ENCODE measurements around the gene NDUFC2. TPM values are rescaled to one million over a fixed set of nuclear protein-coding genes. Genes with fewer than 3 reads are reported as not detected.
A peak's percentile ranks its signal among the peaks of the same experiment; 100 is the strongest.
"Not testable (repeated sequence)": the region's sequence is repeated elsewhere in the genome, so short reads cannot be mapped to it uniquely, and the experiment has no call there.

Gene NDUFC2
- total RNA-seq, 5 donors from 2014 or later (not counting 1 experiment from before 2014, with no cell fraction given): 40.8 to 93.8 (median 88.1) TPM

DNA sequence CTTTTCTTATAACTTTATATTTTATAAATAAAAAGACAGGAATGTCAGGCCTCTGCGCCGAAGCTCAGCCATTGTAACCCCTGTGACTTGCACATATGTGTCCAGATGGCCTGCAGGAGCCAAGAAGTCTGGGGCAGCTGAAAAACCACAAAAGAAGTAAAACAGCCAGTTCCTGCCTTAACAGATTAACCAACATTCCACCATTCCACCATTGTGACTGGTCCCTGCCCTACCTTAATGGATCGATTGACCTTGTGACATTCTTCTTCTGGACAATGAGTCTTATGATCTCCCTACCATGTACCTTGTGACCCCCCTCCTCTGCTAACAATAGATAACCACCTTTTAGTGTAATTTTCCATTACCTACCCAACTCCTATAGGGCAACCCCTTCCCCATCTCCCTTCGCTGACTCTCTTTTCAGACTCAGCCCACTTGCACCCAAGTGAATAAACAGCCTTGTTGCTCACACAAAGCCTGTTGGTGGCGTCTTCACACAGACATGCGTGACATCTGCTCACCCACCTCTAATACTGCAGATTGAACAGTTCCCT lies 6.9 kb upstream of the NDUFC2 start:
- H3K27me3 Mint-ChIP-seq; CTCF ChIA-PET; H3K27me3 ChIP-seq (replicated peaks in 1 of 2; ENCODE audit: control insufficient read depth in 2 of 2, extremely low read depth in 1 of 2, insufficient read depth in 2 of 2, low read length in 1 of 2); H3K27ac Mint-ChIP-seq; DNase-seq; H3K36me3 Mint-ChIP-seq; H3K4me3 Mint-ChIP-seq; H3K36me3 ChIP-seq (ENCODE audit: control insufficient read depth in 2 of 2, extremely low read depth in 1 of 2, insufficient read depth in 1 of 2, low read length in 1 of 2); H3K4me1 Mint-ChIP-seq; ATAC-seq (replicated peaks in 1 of 4); H3K27ac ChIP-seq (ENCODE audit: low read length); H3K9me3 ChIP-seq; H3K4me1 ChIP-seq (ENCODE audit: control insufficient read depth in 1 of 2, extremely low read depth in 1 of 2, insufficient read depth in 2 of 2, low read length in 2 of 2); H3K9me3 Mint-ChIP-seq; H3K4me3 ChIP-seq (ENCODE audit: control insufficient read depth in 1 of 2, extremely low read depth in 1 of 2, low read length in 1 of 2): not testable (repeated sequence)
- WGBS (ENCODE audit: insufficient coverage): 93% methylated on average over 3 of the region's 6 CpGs
- POLR2A ChIA-PET: interaction anchor here in 1 of 2 donors (0.9 kb wide), 1 partner anchor 10 kb away, joined by 5 read pairs; no protein-coding TSS in a partner anchor

DNA sequence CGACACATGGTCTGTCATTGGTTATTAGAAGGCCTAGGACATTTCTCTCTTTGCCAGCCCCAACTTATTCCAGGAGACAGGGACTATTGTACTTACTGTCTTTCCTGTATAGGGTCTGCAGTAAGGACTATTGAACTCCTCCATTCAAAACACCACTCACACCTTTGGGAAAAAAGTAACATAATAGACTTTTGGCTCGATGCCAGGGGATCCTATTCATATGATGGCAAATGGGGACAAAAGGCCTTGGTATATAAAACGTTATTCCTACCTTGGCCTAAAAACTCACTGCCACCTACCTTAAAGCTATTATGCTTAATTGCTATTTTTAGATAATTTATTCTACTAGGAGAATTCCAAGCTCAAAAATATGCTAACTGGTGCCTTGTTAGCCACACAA lies 6.3 kb upstream of the NDUFC2 start:
- H3K4me3 ChIP-seq (ENCODE audit: control insufficient read depth in 1 of 2, extremely low read depth in 1 of 2, low read length in 1 of 2): no peak overlapping the region
- no peak overlapping the region for H3K27ac Mint-ChIP-seq
- H3K27me3 ChIP-seq (replicated peaks in 1 of 2; ENCODE audit: control insufficient read depth in 2 of 2, extremely low read depth in 1 of 2, insufficient read depth in 2 of 2, low read length in 1 of 2): no peaks in the 10 kb centered on the region
- ChIA-PET POLR2A (interaction anchor here in 1 of 2 donors (0.5 to 0.9 kb wide), 2 partner anchors 9 to 91 kb away, joined by 4 to 5 read pairs; no protein-coding TSS in a partner anchor), CTCF (no interaction called here)
- ATAC-seq (replicated peaks in 1 of 4) (no peak), DNase-seq (no peak)
- H3K9me3 ChIP-seq: no peaks in the 10 kb centered on the region
- no peaks in the 10 kb centered on the region for H3K36me3 Mint-ChIP-seq
- H3K4me3 Mint-ChIP-seq: no peak overlapping the region
- WGBS (ENCODE audit: insufficient coverage): no CpG with 5 or more reads among the region's 3 CpGs
- H3K27ac ChIP-seq (ENCODE audit: low read length): no peak overlapping the region
- H3K9me3 Mint-ChIP-seq: no peaks in the 10 kb centered on the region
- peaks cover 11% of the 10 kb centered on the region in 3 donors for H3K4me1 Mint-ChIP-seq
- no peaks in the 10 kb centered on the region for H3K36me3 ChIP-seq (ENCODE audit: control insufficient read depth in 2 of 2, extremely low read depth in 1 of 2, insufficient read depth in 1 of 2, low read length in 1 of 2)
- H3K4me1 ChIP-seq (ENCODE audit: control insufficient read depth in 1 of 2, extremely low read depth in 1 of 2, insufficient read depth in 2 of 2, low read length in 2 of 2): peaks cover 0 to 6% of the 10 kb centered on the region in 2 experiments
- no peaks in the 10 kb centered on the region for H3K27me3 Mint-ChIP-seq

DNA sequence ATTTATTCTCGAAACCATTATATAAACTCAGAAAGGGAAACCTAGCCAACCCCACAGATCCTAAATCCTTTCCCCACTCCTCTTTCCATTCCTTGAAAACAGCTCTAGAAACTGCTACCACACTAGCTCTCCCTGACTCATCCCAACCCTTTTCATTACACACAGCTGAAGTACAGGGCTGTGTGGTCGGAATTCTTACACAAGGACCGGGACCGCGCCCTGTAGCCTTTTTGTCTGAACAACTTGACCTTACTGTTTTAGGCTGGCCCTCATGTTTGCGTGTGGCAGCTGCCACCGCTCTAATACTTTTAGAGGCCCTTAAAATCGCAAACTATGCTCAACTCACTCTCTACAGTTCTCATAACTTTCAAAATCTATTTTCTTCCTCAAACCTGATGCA lies 4.8 kb upstream of the NDUFC2 start:
- H3K27ac Mint-ChIP-seq; H3K9me3 Mint-ChIP-seq; H3K9me3 ChIP-seq; H3K27me3 Mint-ChIP-seq; DNase-seq; H3K27ac ChIP-seq (ENCODE audit: low read length); H3K36me3 ChIP-seq (ENCODE audit: control insufficient read depth in 2 of 2, extremely low read depth in 1 of 2, insufficient read depth in 1 of 2, low read length in 1 of 2); H3K36me3 Mint-ChIP-seq; ATAC-seq (replicated peaks in 1 of 4); H3K4me3 Mint-ChIP-seq; H3K4me3 ChIP-seq (ENCODE audit: control insufficient read depth in 1 of 2, extremely low read depth in 1 of 2, low read length in 1 of 2); H3K27me3 ChIP-seq (replicated peaks in 1 of 2; ENCODE audit: control insufficient read depth in 2 of 2, extremely low read depth in 1 of 2, insufficient read depth in 2 of 2, low read length in 1 of 2): not testable (repeated sequence)
- H3K4me1 Mint-ChIP-seq: peaks cover 13 to 23% (median 22%) of the 10 kb centered on the region in 3 donors
- CTCF ChIA-PET: interaction anchor here in 1 of 2 donors (0.6 kb wide), 1 partner anchor 226 kb away, joined by 3 read pairs; no protein-coding TSS in a partner anchor
- peaks cover 2 to 16% of the 10 kb centered on the region in 2 experiments for H3K4me1 ChIP-seq (ENCODE audit: control insufficient read depth in 1 of 2, extremely low read depth in 1 of 2, insufficient read depth in 2 of 2, low read length in 2 of 2)
- 87% methylated on average over 8 of the region's 8 CpGs for WGBS (ENCODE audit: insufficient coverage)
- POLR2A ChIA-PET: interaction anchor here in 1 of 2 donors (0.6 kb wide), 1 partner anchor 18 kb away, joined by 3 read pairs; no protein-coding TSS in a partner anchor

DNA sequence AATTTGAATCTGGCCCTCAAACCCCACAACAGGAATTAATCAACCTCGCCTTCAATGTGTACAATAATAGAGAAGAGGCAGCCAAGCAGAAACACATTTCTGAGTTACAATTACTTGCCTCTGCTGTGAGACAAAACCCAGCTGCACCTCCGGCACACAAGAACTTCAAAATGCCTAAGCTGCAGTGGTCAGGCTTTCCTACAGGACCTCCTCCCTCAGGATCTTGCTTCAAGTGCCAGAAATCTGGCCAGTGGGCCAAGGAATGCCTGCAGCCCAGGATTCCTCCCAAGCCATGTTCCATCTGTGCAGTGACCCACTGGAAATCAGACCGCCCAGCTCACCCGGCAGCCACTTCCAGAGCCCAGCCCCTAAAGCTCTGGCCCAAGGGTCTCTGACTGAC lies 3.4 kb upstream of the NDUFC2 start:
- Histone ChIP-seq H3K27ac (ENCODE audit: low read length) (no peak overlapping the region), H3K27me3 (replicated peaks in 1 of 2; ENCODE audit: control insufficient read depth in 2 of 2, extremely low read depth in 1 of 2, insufficient read depth in 2 of 2, low read length in 1 of 2) (no peaks in the 10 kb centered on the region), H3K4me3 (ENCODE audit: control insufficient read depth in 1 of 2, extremely low read depth in 1 of 2, low read length in 1 of 2) (no peak overlapping the region), H3K4me1 (ENCODE audit: control insufficient read depth in 1 of 2, extremely low read depth in 1 of 2, insufficient read depth in 2 of 2, low read length in 2 of 2) (peaks cover 7 to 26% of the 10 kb centered on the region in 2 experiments), H3K9me3 (no peaks in the 10 kb centered on the region), H3K36me3 (ENCODE audit: control insufficient read depth in 2 of 2, extremely low read depth in 1 of 2, insufficient read depth in 1 of 2, low read length in 1 of 2) (no peaks in the 10 kb centered on the region)
- DNase-seq (no peak), ATAC-seq (replicated peaks in 1 of 4) (no peak)
- no peak overlapping the region for H3K27ac Mint-ChIP-seq
- peaks cover 20 to 33% (median 32%) of the 10 kb centered on the region in 3 donors for H3K4me1 Mint-ChIP-seq
- no peaks in the 10 kb centered on the region for H3K27me3 Mint-ChIP-seq
- POLR2A ChIA-PET: no interaction called here
- H3K36me3 Mint-ChIP-seq: no peaks in the 10 kb centered on the region
- CTCF ChIA-PET: no interaction called here
- no peaks in the 10 kb centered on the region for H3K9me3 Mint-ChIP-seq
- WGBS (ENCODE audit: insufficient coverage): 100% methylated on average over 4 of the region's 4 CpGs
- H3K4me3 Mint-ChIP-seq: no peak overlapping the region

DNA sequence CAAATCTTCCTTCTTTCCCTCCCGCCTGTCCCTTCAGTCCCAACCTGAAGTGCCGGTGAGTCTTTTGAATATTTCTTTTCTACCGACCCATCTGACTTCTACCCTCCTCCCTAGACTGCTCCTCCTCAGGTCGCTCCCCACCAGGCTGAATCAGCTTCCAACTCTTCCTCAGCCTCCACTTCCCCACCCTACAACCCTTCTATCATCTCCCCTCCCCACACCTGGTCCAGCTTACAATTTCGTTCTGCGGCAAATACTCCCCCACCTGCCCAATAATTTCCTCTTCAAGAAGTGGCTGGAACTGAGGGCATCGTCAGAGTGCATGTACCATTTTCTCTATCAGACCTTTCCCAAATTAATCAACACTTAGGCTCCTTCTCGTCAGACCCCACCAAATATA lies 2.5 kb upstream of the NDUFC2 start:
- no peak for DNase-seq
- Histone ChIP-seq H3K27me3 (replicated peaks in 1 of 2; ENCODE audit: control insufficient read depth in 2 of 2, extremely low read depth in 1 of 2, insufficient read depth in 2 of 2, low read length in 1 of 2) (no peaks in the 10 kb centered on the region), H3K9me3 (no peaks in the 10 kb centered on the region), H3K36me3 (ENCODE audit: control insufficient read depth in 2 of 2, extremely low read depth in 1 of 2, insufficient read depth in 1 of 2, low read length in 1 of 2) (no peaks in the 10 kb centered on the region), H3K27ac (ENCODE audit: low read length) (no peak overlapping the region), H3K4me1 (ENCODE audit: control insufficient read depth in 1 of 2, extremely low read depth in 1 of 2, insufficient read depth in 2 of 2, low read length in 2 of 2) (peaks cover 10 to 34% of the 10 kb centered on the region in 2 experiments), H3K4me3 (ENCODE audit: control insufficient read depth in 1 of 2, extremely low read depth in 1 of 2, low read length in 1 of 2) (no peak overlapping the region)
- ChIA-PET POLR2A (interaction anchor here in 1 of 2 donors (0.6 kb wide), 1 partner anchor 8 kb away, joined by 8 read pairs; no protein-coding TSS in a partner anchor), CTCF (no interaction called here)
- ATAC-seq (replicated peaks in 1 of 4): no peak
- Mint-ChIP-seq H3K36me3 (peaks cover 3% of the 10 kb centered on the region), H3K27ac (no peak overlapping the region), H3K9me3 (no peaks in the 10 kb centered on the region), H3K27me3 (no peaks in the 10 kb centered on the region), H3K4me3 (peak overlapping the region in 2 of 3 donors; percentile 87 to 93), H3K4me1 (peaks cover 26 to 42% (median 40%) of the 10 kb centered on the region in 3 donors)
- 99% methylated on average over 7 of the region's 8 CpGs for WGBS (ENCODE audit: insufficient coverage)

DNA sequence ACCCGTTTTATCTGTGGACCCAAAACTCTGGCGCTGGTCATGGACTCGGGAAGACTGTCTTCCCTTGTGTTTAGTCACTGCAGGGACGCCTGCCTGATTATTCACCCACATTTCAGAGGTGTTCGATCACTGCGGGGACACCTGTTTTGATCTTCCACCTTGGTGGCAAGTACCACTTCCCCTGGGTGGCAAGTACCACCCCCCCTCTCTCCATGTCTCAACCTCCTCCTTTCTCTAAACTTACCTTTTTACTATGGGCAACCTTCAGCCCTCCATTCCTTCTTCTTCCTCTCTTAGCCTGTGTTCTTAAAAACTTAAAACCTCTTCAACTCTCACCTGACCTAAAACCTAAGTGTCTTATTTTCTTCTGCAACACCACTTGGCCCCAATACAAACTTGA lies 1.9 kb upstream of the NDUFC2 start:
- POLR2A ChIA-PET: no interaction called here
- peaks cover 6% of the 10 kb centered on the region for H3K36me3 Mint-ChIP-seq
- Histone ChIP-seq H3K4me1 (ENCODE audit: control insufficient read depth in 1 of 2, extremely low read depth in 1 of 2, insufficient read depth in 2 of 2, low read length in 2 of 2) (peaks cover 12 to 40% of the 10 kb centered on the region in 2 experiments), H3K27me3 (replicated peaks in 1 of 2; ENCODE audit: control insufficient read depth in 2 of 2, extremely low read depth in 1 of 2, insufficient read depth in 2 of 2, low read length in 1 of 2) (no peaks in the 10 kb centered on the region), H3K27ac (ENCODE audit: low read length) (no peak overlapping the region), H3K9me3 (no peaks in the 10 kb centered on the region), H3K36me3 (ENCODE audit: control insufficient read depth in 2 of 2, extremely low read depth in 1 of 2, insufficient read depth in 1 of 2, low read length in 1 of 2) (no peaks in the 10 kb centered on the region), H3K4me3 (ENCODE audit: control insufficient read depth in 1 of 2, extremely low read depth in 1 of 2, low read length in 1 of 2) (no peak overlapping the region)
- H3K4me1 Mint-ChIP-seq: peaks cover 31 to 47% (median 44%) of the 10 kb centered on the region in 3 donors
- CTCF ChIA-PET: no interaction called here
- peak in 6 of 35 experiments; percentile 4 to 23 (median 8) for DNase-seq
- ATAC-seq (replicated peaks in 1 of 4): peak in 1 of 4 experiments; percentile 42
- H3K27me3 Mint-ChIP-seq: no peaks in the 10 kb centered on the region
- H3K4me3 Mint-ChIP-seq: peak overlapping the region; percentile 87 to 95 (median 93)
- peak overlapping the region; percentile 57 to 60 for H3K27ac Mint-ChIP-seq
- no peaks in the 10 kb centered on the region for H3K9me3 Mint-ChIP-seq
- 52% methylated on average over 6 of the region's 6 CpGs for WGBS (ENCODE audit: insufficient coverage)
